Measurements from ENCODE around the gene TEPSIN.

Gene TEPSIN

GRCh38 chr17:81179861-81180260 lies 59.0 kb downstream of the TEPSIN start:
- H3K4me3 ChIP-seq (replicated peaks in 1 of 2; ENCODE audit: low read depth in 2 of 2, low read length in 2 of 2): no peak overlapping the region
- no peak for DNase-seq (ENCODE audit: low read depth in 2 of 2)
- TF ChIP-seq CTCF (IDR thresholded peaks at IDR 0.05; ENCODE audit: low read depth, low read length): no peak

- TF ChIP-seq CTCF (IDR thresholded peaks at IDR 0.05; ENCODE audit: low read depth, low read length): no peak
- no peak overlapping the region for H3K4me3 ChIP-seq (replicated peaks in 1 of 2; ENCODE audit: low read depth in 2 of 2, low read length in 2 of 2)
- DNase-seq (ENCODE audit: low read depth in 2 of 2): no peak
These were observed 59.6 kb downstream of the TEPSIN start for GRCh38 chr17:81179220-81179619.

Data from cardiac fibroblast (primary cell).